H1 (cell line): ENCODE measurements around the gene BCAR3. TPM values are rescaled to one million over a fixed set of nuclear protein-coding genes. Genes with fewer than 3 reads are reported as not detected.

Experiments used
- BRCA1 ChIP-seq: IDR thresholded peaks from 2 replicates; pipeline ENCODE4 v1.6.1; 2012; ENCODE audit warnings: low read depth, low read length, improper control_type of control experiment
- CREB1 ChIP-seq: IDR thresholded peaks from 2 replicates; pipeline ENCODE4 v1.6.1; 2012; ENCODE audit warnings: inconsistent platforms
- SIN3A ChIP-seq, 2 experiments: IDR thresholded peaks in 1 of 2; conservative IDR thresholded peaks in 1 of 2; 2 replicates each; pipeline ENCODE4 v1.6.1; 2011 to 2012; ENCODE audit warnings: low read length in 2 of 2, improper control_type of control experiment in 1 of 2, low read depth in 1 of 2, mild to moderate bottlenecking in 1 of 2
- TAF1 ChIP-seq: IDR thresholded peaks from 2 replicates; pipeline ENCODE4 v1.6.1; 2011; ENCODE audit warnings: mild to moderate bottlenecking, low read depth, low read length
- TAF7 ChIP-seq: optimal IDR thresholded peaks from 2 replicates; pipeline ENCODE3; 2011; ENCODE audit warnings: low read depth, mild to moderate bottlenecking, inconsistent platforms, low read length, moderate library complexity, borderline replicate concordance
- polyA plus RNA-seq, 7 experiments: library from polyadenylated mRNA; depleted of rRNA in 3 of 7; stranded (reverse) in 5 of 7; unstranded in 2 of 7; fragments of >200 nt in 5 of 7; fragments of 200-250 nt in 2 of 7; gene quantifications; 1 replicate in 5 of 7; 2 replicates in 1 of 7; 4 replicates in 1 of 7; pipeline versions ENCODE4 v1.2.1 to v1.2.3, GENCODE V29; 2011 to 2013; ENCODE audit warnings: missing spikeins in 2 of 7, mixed read lengths in 2 of 7
- total RNA-seq: library from RNA; stranded (reverse); fragmentation: NEBNext Ultra II Directional; extraction: Animal tissue kit (Norgen Biotek cat#: 25700); gene quantifications from 2 replicates; pipeline ENCODE4 v1.2.1, GENCODE V29; 2021

The BCAR3 gene
- total and polyA plus RNA-seq, 2 of the 8 experiments (the other 6 are each of a cell fraction or from before 2014, with no cell fraction given): 5.6 to 9.2 TPM

GRCh38 chr1:93668121-93668520 lies 13.5 kb downstream of the BCAR3 start (continued):
- TF ChIP-seq BRCA1 (no peak), TAF1 (no peak), CREB1 (no peak), TAF7 (no peak), SIN3A (conservative IDR thresholded peaks at IDR 0.05 in 1 of 2, IDR thresholded peaks at IDR 0.05 in 1 of 2; ENCODE audit: low read depth in 1 of 2, low read length in 2 of 2) (no peak)
